C4-2B (cell line): ENCODE results near the gene NR2E1.

Experiments
- CTCF ChIP-seq: fragments of 450-650 bp; conservative IDR thresholded peaks from 2 replicates; pipeline ENCODE4 v1.5.1; 2017; ENCODE audit warnings: mild to moderate bottlenecking
- ZFX ChIP-seq: fragments of 450-650 bp; IDR thresholded peaks from 2 replicates; pipeline ENCODE4 v1.6.1; 2017

- TF ChIP-seq CTCF (no peak), ZFX (no peak)
Observed at GRCh38 chr6:108193131-108193530, 27.3 kb downstream of the NR2E1 start.
